K562 treated with DMSO at 1 percent for 48 hours (cell line): ENCODE data around the gene CYP1B1. TPM values are rescaled to one million over a fixed set of nuclear protein-coding genes. Genes with fewer than 3 reads are reported as not detected.

Experiments
- total RNA-seq: library from RNA; unstranded; fragments of 300-600 nt; gene quantifications from 2 replicates; pipeline ENCODE4 v1.2.3, GENCODE V29; 2022; ENCODE audit warnings: low replicate concordance; ENCODE audit errors: extremely low read depth

Gene CYP1B1
- total RNA-seq, result not detected in 2 replicates

GRCh38 chr2:38075507-38076151 lies at the start of gene CYP1B1:
TSS of gene CYP1B1 (minus strand) at chr2:38076151. CDS start at chr2:38075388, 763 bp downstream.

Other genes starting within 250 kb of the CYP1B1 start
- not detected in 2 replicates for gene RMDN2, start 150.9 kb downstream of the CYP1B1 start, total RNA-seq